GM21576 (cell line): ENCODE measurements around the gene SLC25A15.
A peak's percentile ranks its signal among the peaks of the same experiment; 100 is the strongest.

Experiments used
- ATAC-seq: cut with Tn5 transposase; IDR thresholded peaks from one replicate; pipeline ENCODE4 v1.9.1; 2021; ENCODE audit warnings: mild to moderate bottlenecking, moderate library complexity; ENCODE audit not compliant: unreplicated experiment

Gene SLC25A15

DNA sequence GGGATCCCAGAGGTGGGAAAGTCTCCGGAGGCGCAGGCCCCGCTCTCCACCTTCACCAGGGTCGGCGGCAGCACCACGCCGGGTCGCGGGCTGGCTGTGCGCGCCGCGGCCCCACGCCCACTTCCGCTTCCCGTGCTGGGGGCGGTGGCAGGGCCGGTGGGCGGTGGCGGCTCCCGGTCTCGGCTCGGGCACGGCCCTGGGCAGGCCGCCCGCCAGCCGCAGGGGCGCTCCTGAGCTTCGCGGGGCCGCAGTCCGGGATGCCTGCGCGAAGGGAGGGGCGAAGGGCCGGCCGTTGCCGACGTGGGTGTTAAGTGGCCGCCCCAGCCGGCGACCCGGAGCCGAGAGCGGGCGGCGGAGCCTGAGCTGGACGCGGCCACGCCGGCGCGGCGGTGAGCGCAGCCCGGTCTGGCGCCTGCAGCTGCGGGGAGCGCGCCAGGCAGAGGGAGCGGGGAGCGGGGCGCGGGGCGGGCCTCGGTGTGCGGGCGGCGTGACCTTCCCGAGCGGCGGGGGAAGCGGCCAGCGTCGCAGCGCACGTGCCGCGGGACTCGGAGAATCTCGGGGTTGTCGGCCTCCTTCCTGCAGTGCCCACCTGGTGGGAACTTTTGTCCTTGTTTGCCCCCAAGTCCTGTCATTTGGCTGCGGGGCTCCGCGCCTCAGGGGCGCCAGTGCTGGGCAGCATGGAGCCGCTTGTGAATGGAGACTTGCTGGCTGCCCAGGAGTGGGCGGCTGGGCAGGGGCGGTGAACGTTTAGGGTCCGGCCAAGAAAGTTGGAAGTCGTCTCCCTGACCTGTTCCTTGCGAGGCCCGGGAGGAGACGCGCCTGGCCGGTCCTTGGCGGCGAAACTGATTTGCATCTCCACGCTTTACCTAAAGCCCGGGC, at the start of gene SLC25A15:
TSS of gene SLC25A15 (plus strand) at position 337 of the 879 bp plus-strand sequence. CDS start 3,616 bp downstream, outside the sequence.
- ATAC-seq, result peak; percentile 82

DNA sequence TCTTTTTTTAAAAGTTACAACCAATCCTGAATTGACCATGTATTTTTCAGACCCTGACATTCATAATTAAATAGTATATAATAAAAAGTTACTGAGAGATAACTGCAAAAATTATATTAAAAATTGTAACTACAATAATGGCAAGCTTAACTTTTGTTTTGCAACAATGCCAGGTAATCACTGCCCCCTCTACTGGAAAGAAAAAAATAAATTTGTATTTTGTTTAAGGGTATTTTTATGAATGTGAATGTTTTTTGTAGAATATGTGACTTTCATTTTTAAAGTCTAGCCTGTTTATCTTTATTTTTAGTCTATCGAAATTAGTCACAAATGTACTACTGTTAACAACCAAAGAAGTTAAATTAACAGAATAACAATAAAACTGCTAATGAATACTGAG, 40.1 kb upstream of the SLC25A15 start:
- no peak for ATAC-seq

DNA sequence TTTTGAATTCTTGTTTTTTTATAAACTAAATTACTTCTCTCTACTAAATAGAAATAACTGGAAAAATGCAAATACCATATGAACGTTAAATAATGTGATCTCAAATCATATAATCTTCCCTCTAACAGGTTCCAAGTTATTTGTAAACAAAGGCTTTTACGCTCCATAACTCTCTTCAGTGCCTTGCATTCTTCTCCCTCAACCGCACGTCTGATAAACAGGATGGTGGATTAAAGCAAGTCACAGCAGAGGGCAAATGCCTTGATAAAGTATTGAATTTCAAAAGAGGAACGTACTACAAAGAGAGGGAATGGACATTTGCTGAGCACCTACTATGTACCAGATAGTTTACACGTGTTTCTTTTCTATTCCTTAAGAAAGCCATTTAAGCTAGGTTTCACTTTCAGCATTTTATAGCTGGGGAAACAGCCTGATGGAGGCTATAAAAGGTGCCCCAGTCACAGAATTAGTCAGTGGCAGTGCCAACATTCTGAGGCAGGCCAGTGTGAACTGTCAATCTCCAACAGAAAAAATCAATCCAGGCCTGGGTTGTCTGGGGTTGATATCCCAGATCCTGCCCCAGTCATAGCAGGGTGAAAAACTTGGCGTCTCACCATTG, 34.2 kb upstream of the SLC25A15 start:
- ATAC-seq, result no peak

DNA sequence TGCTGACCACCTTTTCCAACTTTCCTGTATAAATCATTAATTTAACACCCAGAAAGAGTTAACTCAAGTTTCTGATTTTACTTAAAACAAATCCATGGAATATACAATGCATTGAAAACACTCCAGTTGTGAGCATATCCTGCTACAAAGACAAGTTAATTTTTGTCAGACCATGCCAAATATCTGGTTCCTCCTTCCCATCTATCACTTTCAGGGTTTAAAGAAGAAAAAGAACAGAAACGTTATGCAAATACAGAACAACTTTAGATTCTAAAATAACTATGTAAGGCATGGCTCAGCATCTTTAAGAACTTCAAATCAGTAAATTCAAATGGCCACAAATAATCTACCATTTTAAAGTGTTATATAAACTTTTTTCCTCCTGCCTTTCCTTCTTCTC, 33.4 kb upstream of the SLC25A15 start:
- ATAC-seq, result peak; percentile 47

DNA sequence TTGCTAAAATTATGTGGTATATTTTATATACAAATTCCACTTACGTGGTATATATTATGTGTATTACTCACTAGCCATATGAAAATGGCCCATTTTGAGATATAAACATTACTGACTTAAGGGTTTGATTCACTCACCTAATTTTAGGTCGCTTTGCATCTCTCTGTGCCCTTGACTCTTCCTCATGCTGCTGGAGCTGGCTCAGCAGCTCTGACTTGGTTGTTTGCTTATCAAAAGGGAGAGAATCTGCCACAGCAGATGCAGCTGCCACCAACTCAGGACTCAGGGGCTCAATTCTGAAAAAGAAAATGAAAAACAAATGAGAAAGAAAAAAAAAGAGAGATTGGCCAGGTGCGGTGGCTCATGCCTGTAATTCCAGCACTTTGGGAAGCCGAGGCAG, 30.6 kb upstream of the SLC25A15 start:
- no peak for ATAC-seq

DNA sequence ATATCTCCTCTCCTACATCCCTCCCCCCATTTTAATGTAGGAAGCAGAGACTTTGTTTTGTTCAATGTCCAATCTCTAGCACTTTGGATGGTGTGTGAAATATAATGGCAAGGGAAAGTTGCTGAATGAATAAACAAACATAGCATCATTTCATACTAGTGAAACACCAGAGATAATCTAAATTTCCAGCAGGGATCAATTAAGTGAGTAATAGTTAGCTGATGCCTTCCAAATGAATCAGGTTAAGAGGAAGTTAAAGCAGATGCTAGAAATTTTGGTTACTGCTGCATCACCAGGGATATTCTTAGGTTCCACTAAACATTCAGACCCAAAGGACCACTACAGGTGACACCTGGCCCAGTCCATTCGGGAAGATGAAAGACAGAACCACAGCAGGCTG, 26.6 kb upstream of the SLC25A15 start:
- no peak for ATAC-seq

DNA sequence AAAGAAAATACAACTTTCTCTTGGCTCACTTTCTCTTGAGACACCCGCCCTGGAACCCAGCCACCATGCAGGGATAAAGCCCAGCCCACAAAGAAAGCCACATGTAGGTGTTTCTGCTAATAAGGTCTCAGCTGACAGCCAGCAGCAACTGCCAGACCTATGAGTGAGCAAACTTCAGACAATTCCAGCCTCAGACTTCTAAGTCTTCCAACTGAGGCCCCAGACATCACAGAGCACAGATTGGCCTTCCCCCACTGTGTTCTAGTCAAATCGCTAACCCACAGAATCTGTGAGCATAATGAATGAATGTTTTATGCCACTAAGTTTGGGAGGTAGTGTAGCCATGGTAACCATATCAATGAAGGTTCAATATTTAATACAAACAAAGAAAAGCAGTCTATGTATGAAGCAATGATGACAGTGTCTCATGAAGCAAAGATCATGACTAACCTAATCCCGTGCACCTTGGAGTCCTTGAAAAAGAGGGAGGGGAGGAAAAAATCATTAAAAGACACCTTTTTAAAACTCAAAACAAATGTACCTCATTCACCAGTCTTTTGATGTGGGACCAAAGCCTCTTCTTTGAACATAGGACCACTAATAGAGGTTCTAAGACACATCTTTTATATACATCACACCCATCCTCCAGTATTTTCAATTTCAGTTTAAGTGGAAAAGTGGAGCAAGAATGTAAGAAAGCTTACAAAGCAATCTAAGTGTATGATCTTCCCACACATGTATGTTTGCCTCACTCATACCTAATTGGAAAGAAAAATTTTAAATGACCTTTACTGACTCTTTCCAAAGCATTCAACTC, 24.6 kb upstream of the SLC25A15 start:
- ATAC-seq, result no peak

DNA sequence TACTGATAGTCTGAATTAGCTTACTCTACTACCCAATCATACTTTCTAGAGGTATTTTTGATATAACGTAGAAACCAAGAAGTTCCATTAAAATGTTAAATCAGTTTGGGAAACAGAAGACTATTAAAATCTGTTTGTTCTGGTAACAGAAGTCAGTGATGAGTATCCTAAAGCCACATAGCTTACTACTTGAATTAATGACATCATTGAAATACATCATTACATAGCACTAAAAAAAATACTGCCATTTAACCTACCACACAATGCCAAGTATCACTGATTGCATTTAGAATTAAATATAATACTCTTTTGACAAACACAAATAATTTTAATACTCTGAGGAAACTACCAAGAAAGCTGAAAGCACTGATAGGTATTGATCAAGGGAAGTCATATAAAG, 23.8 kb upstream of the SLC25A15 start:
- no peak for ATAC-seq

DNA sequence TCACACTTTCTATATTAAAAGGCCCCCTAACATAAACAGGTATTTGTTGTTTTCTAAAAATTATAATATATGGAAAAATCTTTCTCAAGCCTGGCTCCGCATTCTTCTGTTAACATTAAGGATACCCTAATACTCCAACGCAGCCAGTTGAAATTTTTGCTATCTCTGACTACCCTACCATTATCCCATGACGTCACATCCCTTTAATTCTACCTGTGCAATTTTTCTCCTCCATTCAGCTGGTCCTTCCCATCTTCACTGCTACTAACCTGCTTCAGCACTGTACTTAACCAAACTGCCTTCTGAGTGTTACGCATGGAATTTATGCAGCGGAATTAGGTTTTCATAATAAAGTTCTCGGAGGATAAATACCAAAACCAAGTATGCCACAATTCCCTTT, 19.4 kb upstream of the SLC25A15 start:
- no peak for ATAC-seq

DNA sequence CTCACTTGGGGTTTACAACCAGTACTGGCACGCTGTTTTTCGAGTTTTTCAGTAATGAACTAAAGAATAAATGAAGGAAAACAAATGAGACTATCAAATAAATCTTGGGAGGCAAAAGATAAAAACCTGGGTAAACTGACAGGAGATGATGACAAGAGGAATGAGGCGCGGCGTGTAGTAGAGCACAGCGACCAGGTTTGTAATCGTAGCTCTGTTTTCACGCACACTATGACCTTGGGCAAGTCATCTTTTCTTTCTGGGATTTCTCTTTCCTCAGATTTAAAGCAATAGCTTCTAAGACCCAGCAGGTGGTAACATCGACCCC, 18.8 kb upstream of the SLC25A15 start:
- no peak for ATAC-seq

DNA sequence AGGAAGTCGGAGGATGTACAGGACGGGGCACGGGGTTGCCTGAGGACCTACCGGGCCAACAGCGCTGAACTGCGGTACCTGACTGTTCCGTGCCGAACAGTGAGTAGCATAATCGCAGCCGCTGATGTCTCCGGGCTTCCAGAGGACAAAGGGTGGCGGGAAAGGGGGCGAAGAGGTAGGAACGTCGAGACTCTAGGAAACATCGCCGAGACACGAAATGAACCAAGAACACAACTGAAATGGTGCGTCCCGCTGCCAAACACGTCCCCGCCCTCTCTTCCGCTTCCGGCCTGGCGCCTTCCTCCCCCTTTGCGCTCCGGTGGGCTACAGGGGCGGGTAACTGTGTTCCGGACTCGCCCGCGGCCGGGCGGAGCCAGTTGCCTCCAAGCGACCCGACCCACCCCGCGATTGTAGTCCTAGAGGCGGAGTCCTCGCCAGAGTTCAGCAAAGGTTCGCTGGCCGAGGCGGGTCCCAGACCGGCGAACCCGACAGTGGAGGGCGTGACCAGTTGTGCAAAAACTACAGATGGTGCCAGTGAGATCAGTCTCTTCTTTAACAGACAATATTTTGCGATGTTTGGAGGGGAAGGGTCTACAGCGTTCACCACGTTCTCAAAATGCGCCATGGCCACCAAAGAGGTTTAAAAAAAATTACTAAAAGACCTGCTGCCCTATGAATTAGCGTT, 18.3 kb upstream of the SLC25A15 start, which contains the start of gene MRPS31:
TSS of gene MRPS31 (minus strand) at position 257 of the 685 bp plus-strand sequence. CDS start at position 203, 54 bp downstream.
- peak; percentile 96 for ATAC-seq

DNA sequence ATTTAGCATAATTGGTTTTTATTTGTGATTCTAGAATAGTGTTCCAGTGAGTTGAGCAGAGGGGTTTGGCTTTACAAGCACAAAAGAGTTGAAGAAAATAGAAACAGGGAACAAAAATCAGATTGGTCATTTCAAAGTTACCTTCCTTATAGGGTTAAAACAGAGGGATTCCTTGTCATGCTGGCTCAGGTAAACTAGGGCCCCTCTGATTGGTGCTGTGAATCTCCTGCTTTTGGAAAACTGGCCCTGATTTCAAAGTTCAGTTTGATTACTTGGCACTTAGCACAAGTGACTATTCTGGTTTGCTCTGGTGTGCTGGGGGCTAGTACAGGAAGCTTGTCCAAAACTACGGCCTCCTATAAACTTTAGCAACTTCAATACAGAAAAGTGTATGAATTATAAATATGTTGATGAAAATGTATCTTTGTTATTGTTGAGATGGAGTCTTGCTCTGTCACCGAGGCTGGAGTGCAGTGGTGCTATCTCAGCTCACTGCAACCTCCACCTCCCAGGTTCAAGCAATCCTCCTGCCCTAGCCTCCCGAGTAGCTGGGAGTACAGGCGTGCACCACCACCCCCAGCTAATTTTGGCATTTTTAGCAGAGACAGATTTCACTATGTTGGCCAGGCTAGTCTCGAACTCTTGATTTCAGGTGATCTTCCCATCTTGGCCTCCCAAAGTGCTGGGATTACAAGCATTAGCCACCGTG, 16.5 kb upstream of the SLC25A15 start:
- no peak for ATAC-seq

DNA sequence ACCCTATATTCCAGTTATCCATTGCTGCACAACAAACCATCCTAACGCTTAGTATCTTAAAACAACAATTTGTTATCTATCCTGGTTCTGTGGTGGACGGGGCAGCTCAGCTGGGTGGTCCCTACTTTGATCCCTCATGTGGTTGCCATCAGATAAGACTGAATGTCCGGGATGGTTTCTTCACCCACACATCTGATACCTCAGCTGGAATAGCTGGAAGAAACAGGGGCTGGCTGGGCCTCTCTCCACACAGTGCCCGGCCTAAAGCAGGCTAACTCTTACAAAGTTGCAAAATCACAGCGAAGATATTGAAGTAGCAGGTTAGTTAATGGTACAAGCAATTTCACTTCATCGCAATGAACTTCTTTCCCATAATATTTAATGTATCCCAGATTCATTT, 14.7 kb upstream of the SLC25A15 start:
- no peak for ATAC-seq

DNA sequence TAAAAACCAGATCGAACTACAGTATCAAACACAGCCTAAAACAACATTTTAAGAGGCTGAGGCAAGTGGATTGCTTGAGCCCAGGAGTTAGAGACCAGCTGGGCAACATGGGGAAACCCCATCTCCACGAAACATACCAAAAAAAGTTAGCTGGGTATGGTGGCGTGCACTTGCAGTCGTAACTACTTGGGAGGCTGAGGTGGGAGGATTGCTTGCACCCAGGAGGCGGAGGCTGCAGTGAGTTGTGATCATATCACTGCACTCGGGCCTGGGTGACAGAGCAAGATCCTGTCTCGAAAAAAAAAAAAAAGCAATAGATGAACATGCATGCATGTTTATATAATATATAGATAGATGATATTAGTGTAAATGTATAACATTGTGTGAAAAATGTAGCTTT, 13.2 kb upstream of the SLC25A15 start:
- ATAC-seq, result no peak

DNA sequence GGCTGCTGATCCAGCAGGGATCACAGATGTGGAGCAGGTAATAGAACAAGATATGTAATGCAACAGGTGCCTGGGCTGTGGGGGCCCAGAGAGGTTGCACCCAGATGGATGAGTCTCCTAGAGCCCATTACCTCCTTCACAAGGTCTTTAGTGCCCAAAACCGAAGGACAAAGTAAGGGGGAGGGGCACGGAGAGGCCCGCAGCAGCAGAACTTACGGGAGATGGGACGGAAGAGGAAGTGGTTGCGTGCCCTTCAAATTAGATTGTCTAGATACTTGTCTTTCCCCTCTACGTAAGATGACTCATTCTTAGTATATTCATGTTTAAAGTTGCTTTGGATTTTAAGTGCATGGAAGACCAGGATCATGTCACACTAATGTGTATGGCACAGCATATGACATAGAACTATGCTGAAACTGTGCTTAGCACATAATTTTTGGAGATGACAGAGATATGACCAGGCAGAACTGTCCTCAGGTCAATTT, 12.7 kb upstream of the SLC25A15 start:
- peak; percentile 47 for ATAC-seq

DNA sequence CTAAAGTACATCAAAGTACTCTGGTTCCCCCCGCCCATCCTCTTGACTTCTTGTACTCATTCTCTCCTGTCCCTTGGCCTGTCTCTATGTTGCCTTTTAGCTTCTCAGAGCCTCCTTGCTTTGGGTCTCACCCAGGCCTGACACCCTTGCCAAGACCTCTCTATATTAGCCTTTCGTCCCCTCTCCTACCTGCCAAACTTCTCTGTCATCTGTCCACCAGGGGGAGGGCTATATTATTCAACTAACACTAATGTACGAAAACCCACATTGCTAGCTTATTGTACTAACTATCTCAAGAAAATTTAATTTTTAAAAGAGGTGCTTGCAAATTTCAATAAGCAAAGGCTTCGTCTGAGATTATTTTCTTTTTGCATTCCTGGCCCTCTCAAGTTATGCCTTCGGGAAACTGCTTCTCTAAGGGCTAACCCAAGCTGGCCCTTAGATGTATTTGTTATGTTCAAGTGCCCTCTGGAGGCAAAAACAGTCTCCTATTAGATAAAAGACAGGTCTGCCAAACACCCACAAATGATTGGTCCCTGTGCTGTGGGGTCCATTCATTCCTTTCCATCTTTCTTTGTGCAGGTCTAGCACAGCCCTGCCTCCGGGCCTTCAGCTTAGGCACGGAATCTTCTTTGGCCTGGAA, 12.1 kb upstream of the SLC25A15 start:
- peak; percentile 79 for ATAC-seq

DNA sequence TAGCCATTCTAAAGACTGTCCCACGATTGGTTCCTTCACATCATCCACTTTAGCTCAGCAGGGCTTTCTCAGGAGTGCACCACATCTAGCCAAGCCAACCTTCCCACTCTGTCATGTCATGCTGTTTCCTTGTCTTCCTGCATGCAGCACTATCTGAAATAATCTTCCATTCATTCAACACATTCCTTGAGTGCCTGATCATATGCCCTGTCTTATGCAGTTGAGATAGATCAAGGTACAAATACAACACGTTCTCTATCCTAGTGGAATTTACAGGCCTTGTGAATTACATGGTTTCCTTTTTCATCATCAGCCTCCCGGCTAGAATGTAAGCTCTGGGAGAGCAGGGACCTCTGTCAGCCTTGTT, 11.6 kb upstream of the SLC25A15 start:
- no peak for ATAC-seq

DNA sequence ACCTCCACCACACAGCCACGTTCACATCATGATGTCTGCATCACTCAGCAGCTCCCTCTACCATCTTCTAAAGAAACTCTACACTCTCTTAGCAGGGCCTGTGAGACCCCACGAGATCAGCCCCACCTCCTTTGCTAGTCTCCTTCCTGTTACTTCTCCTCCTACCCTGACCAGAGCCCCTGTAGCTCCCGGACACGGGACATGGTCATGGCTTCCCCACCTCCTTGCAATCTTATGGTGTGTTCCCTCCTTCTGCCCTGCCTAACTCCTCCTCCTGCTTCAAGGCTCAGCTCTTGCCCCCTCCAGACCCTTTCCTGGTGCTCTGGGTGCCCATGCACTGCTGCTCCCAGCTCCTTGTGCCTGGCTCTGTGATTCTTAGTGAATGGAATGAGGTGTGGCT, 10.4 kb upstream of the SLC25A15 start:
- ATAC-seq, result no peak

DNA sequence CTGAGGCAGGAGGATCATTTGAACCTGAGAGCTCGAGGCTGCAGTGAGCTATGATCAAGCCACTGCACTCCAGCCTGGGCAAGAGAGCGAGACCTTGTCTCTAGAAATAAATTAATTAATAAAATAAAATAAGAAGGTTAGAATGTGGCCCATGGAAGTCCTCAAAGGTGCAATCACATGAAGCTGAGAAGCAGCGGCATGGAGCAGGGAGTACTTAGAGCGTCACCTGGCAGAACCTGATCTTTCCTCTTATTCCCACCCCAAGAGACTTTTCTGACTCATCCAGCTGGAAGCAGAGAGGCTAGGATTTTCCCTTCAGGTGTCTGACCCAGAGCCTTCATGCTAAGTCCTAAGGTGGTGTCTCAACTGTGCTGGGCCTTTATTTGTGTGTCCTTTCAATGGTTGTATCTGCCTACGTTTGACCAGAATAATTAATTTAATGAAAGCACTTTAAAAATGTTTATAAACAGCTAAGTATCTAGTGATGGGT, 9.6 kb upstream of the SLC25A15 start:
- ATAC-seq, result no peak
